HepG2 (cell line): ENCODE data around the gene SAC3D1. TPM values are rescaled to one million over a fixed set of nuclear protein-coding genes. Genes with fewer than 3 reads are reported as not detected.

Experiments used
- ATAC-seq: fragments of 200-7000 bp; cut with Tn5 transposase; 3 replicates; pipeline ENCODE4 v1.9.1; 2020; ENCODE audit warnings: mild to moderate bottlenecking, moderate library complexity
- BruUV-seq: library from RNA; stranded (reverse); fragments of 400-500 nt; replicated peaks from 2 replicates; lab custom pipeline; 2021; lab: Mats Ljungman, UMichigan
- CTCF ChIA-PET: fragments of 300-600 bp; formaldehyde crosslinking; extraction: SDS; loops from one replicate; lab custom pipeline; 2021; ENCODE audit warnings: low total read pairs, inconsistent platforms, low intra/inter-chr PET ratio; lab: Yijun Ruan, JAX
- POLR2A ChIA-PET: fragments of 350-600 bp; sonication (Branson Sonifier 250); formaldehyde crosslinking; loops from one replicate; lab custom pipeline; 2020; ENCODE audit warnings: antibody characterized with exemption, inconsistent platforms; lab: Yijun Ruan, JAX
- DNase-seq: peaks from one replicate; pipeline ENCODE4 v3.0.0-alpha.2; 2015; ENCODE audit warnings: low spot score
- FAIRE-seq: peaks from 3 replicates; lab custom pipeline; 2011; peaks lifted over from hg19 to GRCh38; lab: Jason Lieb, UNC
- H2AFZ ChIP-seq: one replicate; pipeline ENCODE4 v1.6.1; 2011; ENCODE audit warnings: low read length, inconsistent platforms
- H3K27ac ChIP-seq: fragments of 300-600 bp; 3 replicates; pipeline ENCODE4 v1.8.0; 2011; ENCODE audit warnings: mixed run types, mild to moderate bottlenecking, mixed read lengths, low read length, inconsistent platforms; ENCODE audit not compliant: insufficient read depth; ENCODE audit errors: extremely low read length
- H3K27me3 ChIP-seq, 2 experiments: fragments of 200-600 bp in 1 of 2; 2 replicates in 1 of 2; 3 replicates in 1 of 2; pipeline versions ENCODE4 v1.6.0 to v1.8.0; 2011; ENCODE audit warnings: low read length in 2 of 2, mild to moderate bottlenecking in 2 of 2, moderate library complexity in 2 of 2, inconsistent platforms in 1 of 2; ENCODE audit not compliant: insufficient read depth in 2 of 2, control insufficient read depth in 1 of 2
- H3K36me3 ChIP-seq, 2 experiments: fragments of 200-600 bp in 1 of 2; replicated peaks in 1 of 2; 2 replicates in 1 of 2; 3 replicates in 1 of 2; pipeline versions ENCODE4 v1.5.1 to v1.8.0; 2011; ENCODE audit warnings: low read length in 2 of 2, inconsistent platforms in 1 of 2; ENCODE audit not compliant: insufficient read depth in 2 of 2, control insufficient read depth in 1 of 2
- H3K4me1 ChIP-seq: 2 replicates; pipeline ENCODE4 v1.5.1; 2012; ENCODE audit warnings: low read length, inconsistent platforms; ENCODE audit not compliant: insufficient read depth
- H3K4me2 ChIP-seq: 2 replicates; pipeline ENCODE4 v1.6.0; 2011; ENCODE audit warnings: low read depth, low read length, inconsistent platforms
- H3K4me3 ChIP-seq, 3 experiments: fragments of 200-600 bp in 1 of 3; sonication (generic), shearing (Covaris generic) in 1 of 3; replicated peaks in 1 of 3; 2 replicates each; pipeline ENCODE4 v1.5.1; 2011 to 2016; ENCODE audit warnings: low read length in 3 of 3, inconsistent platforms in 2 of 3, low read depth in 2 of 3, mild to moderate bottlenecking in 2 of 3, control low read depth in 1 of 3, mixed read lengths in 1 of 3; ENCODE audit not compliant: insufficient read depth in 1 of 3
- H3K79me2 ChIP-seq: one replicate; pipeline ENCODE4 v1.6.1; 2011; ENCODE audit warnings: low read length, inconsistent platforms; ENCODE audit not compliant: insufficient read depth
- H3K9ac ChIP-seq: 2 replicates; pipeline ENCODE4 v1.6.0; 2011; ENCODE audit warnings: mild to moderate bottlenecking, low read depth, low read length, inconsistent platforms; ENCODE audit not compliant: insufficient read depth
- H3K9me3 ChIP-seq: 2 replicates; pipeline ENCODE4 v1.5.1; 2012; ENCODE audit warnings: mild to moderate bottlenecking, low read length
- H4K20me1 ChIP-seq: 2 replicates; pipeline ENCODE4 v1.6.0; 2011; ENCODE audit warnings: inconsistent platforms, mild to moderate bottlenecking, low read length, moderate library complexity; ENCODE audit not compliant: insufficient read depth
- FOXP4 ChIP-seq: sonication (generic); formaldehyde crosslinking; IDR thresholded peaks from 2 replicates; pipeline ENCODE4 v1.4.0; 2020; ENCODE audit warnings: missing genetic modification reagents
- IKZF5 ChIP-seq: IDR thresholded peaks from 2 replicates; pipeline ENCODE4 v1.6.1; 2018; ENCODE audit warnings: missing genetic modification reagents, mild to moderate bottlenecking, missing compliant biosample characterization
- JUNB ChIP-seq: sonication (generic); formaldehyde crosslinking; IDR thresholded peaks from 2 replicates; pipeline ENCODE4 v1.8.0; 2022; ENCODE audit warnings: missing genetic modification reagents, mild to moderate bottlenecking, borderline replicate concordance
- MIXL1 ChIP-seq: IDR thresholded peaks from 2 replicates; pipeline ENCODE4 v1.6.1; 2016
- PCBP1 ChIP-seq: fragments of 200-400 bp; formaldehyde crosslinking; IDR thresholded peaks from 2 replicates; pipeline ENCODE4 v1.6.1; 2017; ENCODE audit warnings: mild to moderate bottlenecking, low read depth, low read length, borderline replicate concordance
- POGZ ChIP-seq: sonication (generic); formaldehyde crosslinking; IDR thresholded peaks from 2 replicates; pipeline ENCODE4 v1.4.0; 2020; ENCODE audit warnings: mild to moderate bottlenecking, missing genetic modification reagents
- REXO4 ChIP-seq: sonication (generic); formaldehyde crosslinking; IDR thresholded peaks from 2 replicates; pipeline ENCODE4 v1.8.0; 2022; ENCODE audit warnings: missing genetic modification reagents, mild to moderate bottlenecking, borderline replicate concordance
- TRIM24 ChIP-seq: sonication (generic); formaldehyde crosslinking; IDR thresholded peaks from 2 replicates; pipeline ENCODE4 v1.8.0; 2022; ENCODE audit warnings: mild to moderate bottlenecking, missing genetic modification reagents
- ZNF101 ChIP-seq: sonication (generic); formaldehyde crosslinking; IDR thresholded peaks from 2 replicates; pipeline ENCODE4 v1.4.0; 2020; ENCODE audit warnings: mild to moderate bottlenecking, low read depth, missing genetic modification reagents, borderline replicate concordance
- ZNF207 ChIP-seq: fragments of 450-650 bp; IDR thresholded peaks from 2 replicates; pipeline ENCODE4 v1.6.1; 2016; ENCODE audit warnings: antibody characterized with exemption, borderline replicate concordance
- ZNF441 ChIP-seq: sonication (generic); formaldehyde crosslinking; IDR thresholded peaks from 2 replicates; pipeline ENCODE4 v1.7.0; 2021; ENCODE audit warnings: missing genetic modification reagents, borderline replicate concordance
- ZNF577 ChIP-seq: sonication (generic); formaldehyde crosslinking; IDR thresholded peaks from 2 replicates; pipeline ENCODE4 v1.4.0; 2020; ENCODE audit warnings: mild to moderate bottlenecking, low read depth, missing genetic modification reagents, borderline replicate concordance
- WGBS: methylation state at CpG from one replicate; pipeline ENCODE4 v1.1.6; 2017; ENCODE audit warnings: low lambda C conversion rate; 5-methylcytosine and 5-hydroxymethylcytosine counted together
- in situ Hi-C: cut with HindIII; loops from 2 replicates; pipeline ENCODE4 v1.10.0; 2017; ENCODE audit warnings: low pct_unique_long_range_greater_than_20kb; ENCODE audit not compliant: extremely low pct_ligation_motif_present
- intact Hi-C: fragments of 100-400 bp; cut with micrococcal nuclease; formaldehyde crosslinking; loops from one replicate; pipeline ENCODE4 v1.10.0; 2022; ENCODE audit not compliant: unreplicated experiment
- polyA plus RNA-seq, 8 experiments: library from polyadenylated mRNA; depleted of rRNA in 3 of 8; stranded (reverse) in 7 of 8; unstranded in 1 of 8; fragments of >200 nt; fragmentation: Illumina TruSeq in 4 of 8; extraction: Trizol in 4 of 8; gene quantifications; 2 replicates each; pipeline versions ENCODE4 v1.2.1 to v1.2.3, GENCODE V29; 2011 to 2016; ENCODE audit warnings: low read depth in 4 of 8, missing spikeins in 1 of 8, mixed read lengths in 1 of 8; ENCODE audit not compliant: insufficient read depth in 1 of 8
- total RNA-seq, 5 experiments: library from RNA; depleted of rRNA; stranded (reverse); fragments of >200 nt; fragmentation: Illumina TruSeq; extraction: Trizol; gene quantifications; 2 replicates each; pipeline ENCODE4 v1.2.3, GENCODE V29; 2016; ENCODE audit warnings: low read depth in 1 of 5
- TF ChIP-seq, protein P1 (sequence below): fragments of 450-650 bp; IDR thresholded peaks from 2 replicates; pipeline ENCODE4 v1.6.1; 2017; ENCODE audit warnings: mild to moderate bottlenecking

SAC3D1 gene
- total and polyA plus RNA-seq, 2 of the 13 experiments (the other 11 are each of a cell fraction or from before 2014, with no cell fraction given), result 7.4 to 36.3 TPM

- TF ChIP-seq, protein P1, sequence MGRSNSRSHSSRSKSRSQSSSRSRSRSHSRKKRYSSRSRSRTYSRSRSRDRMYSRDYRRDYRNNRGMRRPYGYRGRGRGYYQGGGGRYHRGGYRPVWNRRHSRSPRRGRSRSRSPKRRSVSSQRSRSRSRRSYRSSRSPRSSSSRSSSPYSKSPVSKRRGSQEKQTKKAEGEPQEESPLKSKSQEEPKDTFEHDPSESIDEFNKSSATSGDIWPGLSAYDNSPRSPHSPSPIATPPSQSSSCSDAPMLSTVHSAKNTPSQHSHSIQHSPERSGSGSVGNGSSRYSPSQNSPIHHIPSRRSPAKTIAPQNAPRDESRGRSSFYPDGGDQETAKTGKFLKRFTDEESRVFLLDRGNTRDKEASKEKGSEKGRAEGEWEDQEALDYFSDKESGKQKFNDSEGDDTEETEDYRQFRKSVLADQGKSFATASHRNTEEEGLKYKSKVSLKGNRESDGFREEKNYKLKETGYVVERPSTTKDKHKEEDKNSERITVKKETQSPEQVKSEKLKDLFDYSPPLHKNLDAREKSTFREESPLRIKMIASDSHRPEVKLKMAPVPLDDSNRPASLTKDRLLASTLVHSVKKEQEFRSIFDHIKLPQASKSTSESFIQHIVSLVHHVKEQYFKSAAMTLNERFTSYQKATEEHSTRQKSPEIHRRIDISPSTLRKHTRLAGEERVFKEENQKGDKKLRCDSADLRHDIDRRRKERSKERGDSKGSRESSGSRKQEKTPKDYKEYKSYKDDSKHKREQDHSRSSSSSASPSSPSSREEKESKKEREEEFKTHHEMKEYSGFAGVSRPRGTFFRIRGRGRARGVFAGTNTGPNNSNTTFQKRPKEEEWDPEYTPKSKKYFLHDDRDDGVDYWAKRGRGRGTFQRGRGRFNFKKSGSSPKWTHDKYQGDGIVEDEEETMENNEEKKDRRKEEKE, result no peak
- TF ChIP-seq ZNF577 (CRISPR knock-in tag) (no peak), REXO4 (no peak), TRIM24 (no peak), PCBP1 (no peak), MIXL1 (CRISPR knock-in tag) (no peak)
Observed at GRCh38 chr11:65051398-65051858, 10.4 kb downstream of the SAC3D1 start (continued).

DNA sequence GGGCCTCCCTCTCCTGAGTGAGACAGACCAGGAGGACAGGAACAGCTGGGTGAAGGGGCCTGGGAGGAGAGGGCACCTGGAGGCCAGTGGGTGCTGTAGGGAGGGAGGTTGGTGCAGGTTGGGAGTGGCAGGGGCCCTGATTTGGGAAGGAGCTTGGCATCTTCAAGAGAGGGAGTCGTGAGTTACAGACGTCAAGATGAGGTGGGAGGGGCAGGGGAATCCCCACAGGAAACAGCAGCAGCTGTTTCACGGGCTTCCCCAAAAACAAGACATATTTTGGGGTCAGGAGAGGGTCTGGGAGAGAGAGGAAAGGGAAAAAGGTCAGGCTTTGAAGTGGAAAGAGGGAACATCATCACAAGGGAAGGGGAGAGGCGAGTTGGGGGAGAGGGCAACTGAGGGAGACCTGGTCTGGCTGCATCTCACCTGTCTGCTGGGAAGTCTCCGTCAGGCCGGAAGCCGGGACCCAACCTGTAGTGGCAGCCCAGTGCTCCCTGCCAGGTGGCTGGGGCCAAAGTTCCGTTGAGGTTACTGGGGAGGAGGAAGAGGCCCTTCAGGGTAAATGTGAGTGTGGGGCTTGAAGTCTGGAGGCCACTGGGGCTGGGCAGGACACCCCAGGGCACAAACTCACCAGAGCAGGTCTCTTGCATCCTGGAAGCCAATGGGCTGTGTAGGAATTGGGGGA, 13.0 kb downstream of the SAC3D1 start:
- no peaks in the 10 kb centered on the region for H3K36me3 ChIP-seq
- no peak overlapping the region for H3K4me2 ChIP-seq
- H3K4me3 ChIP-seq, result no peak overlapping the region
- FAIRE-seq, result no peak
- TF ChIP-seq POGZ (CRISPR knock-in tag) (no peak), ZNF207 (no peak), FOXP4 (no peak), IKZF5 (no peak), JUNB (CRISPR knock-in tag) (no peak), ZNF101 (CRISPR knock-in tag) (no peak), ZNF441 (CRISPR knock-in tag) (no peak)
- H3K27ac ChIP-seq, result no peak overlapping the region
- no peak overlapping the region for H2AFZ ChIP-seq
- H3K9ac ChIP-seq, result no peak overlapping the region
- no peaks in the 10 kb centered on the region for H3K9me3 ChIP-seq
- DNase-seq, result no peak
- CTCF ChIA-PET, result no interaction called here
- POLR2A ChIA-PET, result no interaction called here
- peaks cover 36% of the 10 kb centered on the region for H3K4me1 ChIP-seq
- in situ Hi-C loops, result no loop called here
- WGBS, result 82% methylated on average over 8 of the region's 8 CpGs
- ATAC-seq, result no peak
- BruUV-seq, result no TSS peak
- no peaks in the 10 kb centered on the region for H4K20me1 ChIP-seq
- no peaks in the 10 kb centered on the region for H3K79me2 ChIP-seq
- intact Hi-C loops, result no loop called here
- H3K27me3 ChIP-seq, result no peaks in the 10 kb centered on the region
